Measurements from ENCODE around the gene NOS1.
"Not testable (repeated sequence)": the region's sequence is repeated elsewhere in the genome, so short reads cannot be mapped to it uniquely, and the experiment has no call there.

The NOS1 gene

DNA sequence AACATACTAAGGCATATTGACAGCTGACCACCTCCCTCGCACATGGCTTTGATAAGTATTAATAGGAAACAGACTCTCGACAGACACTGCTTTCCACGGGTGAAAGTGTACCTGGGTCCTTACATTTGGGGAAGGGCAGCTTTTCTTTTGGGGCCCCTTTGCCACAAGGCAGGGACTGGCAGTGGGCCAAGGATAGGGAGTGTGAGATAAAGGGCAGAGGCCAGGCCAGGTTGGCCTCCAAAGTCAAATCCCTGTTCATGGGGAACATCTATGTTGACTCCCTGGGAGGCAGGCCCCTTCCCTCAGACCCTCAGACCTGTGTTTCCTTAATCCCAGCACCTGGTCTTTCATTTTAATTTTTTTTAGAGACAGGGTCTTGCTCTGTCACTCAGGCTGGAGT lies 151.8 kb downstream of the NOS1 start:
- no peak for DNase-seq (ENCODE audit: low read depth, low spot score)

DNA sequence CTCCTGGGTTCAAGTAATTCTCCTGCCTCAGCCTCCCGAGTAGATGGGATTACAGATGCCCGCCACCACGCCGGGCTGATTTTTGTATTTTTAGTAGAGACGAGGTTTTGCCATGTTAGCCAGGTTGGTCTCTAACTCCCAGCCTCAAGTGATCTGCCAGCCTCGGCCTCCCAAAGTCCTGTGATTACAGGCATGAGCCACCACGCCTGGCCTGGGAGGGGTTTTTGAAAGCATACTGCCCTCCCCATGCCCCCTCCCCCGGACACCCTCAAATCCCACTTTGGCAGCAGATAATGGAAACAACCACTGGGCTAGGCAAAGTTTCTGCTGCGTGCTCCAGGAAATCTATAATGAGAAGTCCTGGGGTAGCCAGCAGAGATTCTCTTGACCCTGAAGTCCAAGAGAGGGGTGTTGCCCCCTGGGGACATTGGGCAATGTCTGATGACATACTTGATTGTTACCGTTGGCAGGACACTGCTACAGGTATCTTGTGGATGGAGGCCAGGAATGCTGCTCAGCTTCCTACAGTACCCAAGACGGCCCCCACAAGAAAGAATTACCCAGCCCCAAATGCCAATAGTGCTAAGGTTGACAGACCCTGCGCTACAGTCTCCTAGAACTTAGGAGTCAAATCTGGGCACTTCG lies 152.5 kb downstream of the NOS1 start:
- no peak for DNase-seq (ENCODE audit: low read depth, low spot score)

DNA sequence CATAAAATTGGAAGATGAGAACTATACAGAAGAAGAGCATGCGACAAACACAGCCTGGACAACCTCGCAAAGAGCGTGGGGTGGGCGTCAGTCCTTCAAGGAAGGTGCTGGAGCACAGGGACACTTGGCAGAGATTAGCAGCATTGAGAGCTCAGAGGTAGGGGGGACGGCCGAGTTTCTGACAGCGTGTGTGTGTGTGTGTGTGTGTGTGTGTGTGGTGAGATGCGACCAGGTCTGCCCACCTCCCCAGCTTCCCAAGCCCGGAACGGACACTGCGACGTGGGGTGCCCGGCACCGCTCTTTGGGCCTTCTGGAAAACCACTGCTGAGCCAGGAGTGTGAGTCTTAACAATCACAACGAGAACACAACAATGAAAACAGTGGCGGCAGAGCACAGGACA lies 153.2 kb downstream of the NOS1 start:
- no peak for DNase-seq (ENCODE audit: low read depth, low spot score)

DNA sequence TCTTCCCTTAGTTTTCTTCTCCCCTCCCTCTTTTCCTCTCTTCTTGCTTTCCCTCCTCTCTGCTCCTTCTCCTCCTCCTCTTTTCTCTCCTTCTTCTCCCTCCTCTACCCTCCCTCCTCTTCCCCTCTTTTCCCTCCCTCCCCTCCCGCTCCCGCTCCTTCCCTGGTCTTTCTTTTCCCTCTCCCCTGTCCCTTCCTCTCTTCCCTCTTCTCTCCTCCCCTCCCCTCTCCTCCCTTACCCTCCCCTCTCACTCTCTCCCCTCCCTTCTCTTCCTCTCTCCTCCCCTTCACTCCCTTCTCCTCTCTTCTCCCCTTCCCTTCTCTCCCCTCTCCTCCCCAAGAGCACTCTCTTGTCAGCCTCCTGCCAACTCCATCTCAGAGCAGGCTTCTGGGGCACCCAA lies 153.8 kb downstream of the NOS1 start:
- DNase-seq (ENCODE audit: low read depth, low spot score): no peak

DNA sequence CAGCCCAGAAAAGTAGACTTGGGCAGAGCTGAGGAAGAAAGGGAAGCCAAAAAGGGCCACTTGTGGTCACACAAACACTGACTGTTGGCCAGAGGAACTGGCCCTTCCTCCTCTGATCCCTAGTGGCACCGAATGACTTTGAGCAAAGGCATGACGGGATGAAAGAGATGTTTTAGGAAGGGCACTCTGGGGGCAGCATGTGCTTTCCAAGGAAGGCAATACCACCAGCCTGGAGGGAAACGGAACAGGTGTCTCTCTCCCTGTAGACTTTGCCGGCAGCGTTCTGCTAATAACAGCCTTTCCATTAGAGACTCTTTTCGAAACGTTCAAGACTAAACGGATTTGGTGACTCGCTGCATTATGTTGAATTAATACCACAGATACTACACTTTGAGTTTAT lies 158.9 kb downstream of the NOS1 start:
- DNase-seq (ENCODE audit: low read depth, low spot score): no peak

DNA sequence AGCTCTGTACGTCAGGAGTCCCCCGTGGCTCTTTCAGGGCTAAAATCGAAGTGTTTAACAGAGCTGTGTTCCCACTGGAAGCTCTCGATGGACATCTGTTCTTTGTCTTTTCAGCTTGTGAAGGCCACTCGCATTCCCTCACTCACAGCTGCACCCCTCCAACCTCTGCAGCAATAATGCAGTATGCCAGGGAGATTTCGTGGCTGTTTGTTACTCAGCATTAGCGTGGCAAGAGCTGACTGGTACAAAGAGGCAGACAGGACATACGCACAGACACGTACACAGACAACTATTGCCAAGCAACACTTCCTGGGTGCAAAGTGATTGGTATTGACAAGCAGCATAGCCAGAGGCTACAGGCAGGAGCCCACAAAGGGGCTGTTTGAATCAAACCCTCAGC lies 159.4 kb downstream of the NOS1 start:
- no peak for DNase-seq (ENCODE audit: low read depth, low spot score)

DNA sequence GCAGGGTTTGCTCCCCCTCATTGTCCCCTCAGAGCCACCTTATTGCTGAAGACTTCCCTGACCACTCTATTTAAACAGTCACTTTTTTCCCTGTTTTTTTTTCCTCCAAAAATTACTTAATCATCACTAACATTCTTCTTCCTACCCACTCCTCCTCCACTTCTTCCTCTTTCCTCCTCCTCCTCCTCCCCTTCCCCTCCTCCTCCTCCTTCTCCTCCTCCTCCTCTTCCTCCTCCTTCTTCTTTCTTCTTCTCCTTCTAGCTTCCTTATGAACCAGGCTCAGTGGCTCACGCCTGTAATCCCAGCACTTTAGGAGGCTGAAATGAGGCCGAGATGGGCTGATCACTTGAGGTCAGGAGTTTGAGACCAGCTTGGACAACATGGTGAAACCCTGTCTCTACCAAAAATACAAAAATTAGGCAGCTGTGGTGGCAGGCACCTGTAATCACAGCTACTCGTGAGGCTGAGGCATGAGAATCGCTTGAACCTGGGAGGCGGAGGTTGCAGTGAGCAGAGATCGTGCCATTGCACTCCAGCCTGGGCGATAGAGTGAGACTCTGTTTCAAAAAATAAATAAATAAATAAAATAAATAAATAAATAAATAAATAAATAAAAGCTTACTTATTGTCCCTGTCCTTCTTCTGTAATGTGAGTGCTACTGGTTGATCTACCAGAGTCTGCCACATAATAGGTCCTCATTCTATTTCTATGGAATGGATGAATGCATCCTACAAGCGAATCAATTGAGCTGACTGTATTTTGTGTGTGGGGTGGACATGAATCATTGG lies 161.3 kb downstream of the NOS1 start:
- DNase-seq (ENCODE audit: low read depth, low spot score): not testable (repeated sequence)

DNA sequence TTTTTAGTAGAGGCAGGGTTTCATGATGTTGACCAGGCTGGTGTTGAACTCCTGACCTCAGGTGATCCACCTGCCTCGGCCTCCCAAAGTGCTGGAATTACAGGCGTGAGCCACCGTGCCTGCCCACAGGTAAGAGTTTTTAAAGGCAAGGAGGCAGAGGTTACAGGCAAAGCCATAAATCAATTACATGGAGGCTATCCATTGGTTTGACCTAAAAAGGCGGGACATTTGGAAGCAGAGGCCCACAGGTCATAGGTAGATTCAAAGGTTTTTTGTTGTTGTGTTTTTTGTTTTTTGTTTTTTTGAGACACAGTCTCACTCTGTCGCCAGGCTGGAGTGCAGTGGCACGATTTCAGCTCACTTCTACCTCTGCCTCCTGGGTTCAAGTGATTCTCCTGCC lies 165.1 kb downstream of the NOS1 start:
- not testable (repeated sequence) for DNase-seq (ENCODE audit: low read depth, low spot score)

DNA sequence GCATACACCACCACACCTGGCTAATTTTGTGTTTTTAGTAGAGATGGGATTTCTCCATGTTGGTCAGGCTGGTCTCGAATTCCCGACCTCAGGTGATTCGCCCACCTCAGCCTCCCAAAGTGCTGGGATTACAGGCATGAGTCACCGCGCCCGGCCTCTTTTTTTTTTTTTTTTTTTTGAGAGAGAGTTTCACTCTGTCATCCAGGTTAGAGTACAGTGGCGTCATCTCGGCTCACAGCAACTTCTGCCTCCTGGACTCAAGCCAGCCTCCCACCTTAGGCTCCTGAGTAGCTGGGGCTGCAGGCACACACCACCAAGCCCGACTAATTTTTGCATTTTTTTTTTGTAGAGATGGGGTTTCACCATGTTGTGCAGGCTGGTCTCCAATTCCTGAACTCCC lies 166.4 kb downstream of the NOS1 start:
- not testable (repeated sequence) for DNase-seq (ENCODE audit: low read depth, low spot score)

DNA sequence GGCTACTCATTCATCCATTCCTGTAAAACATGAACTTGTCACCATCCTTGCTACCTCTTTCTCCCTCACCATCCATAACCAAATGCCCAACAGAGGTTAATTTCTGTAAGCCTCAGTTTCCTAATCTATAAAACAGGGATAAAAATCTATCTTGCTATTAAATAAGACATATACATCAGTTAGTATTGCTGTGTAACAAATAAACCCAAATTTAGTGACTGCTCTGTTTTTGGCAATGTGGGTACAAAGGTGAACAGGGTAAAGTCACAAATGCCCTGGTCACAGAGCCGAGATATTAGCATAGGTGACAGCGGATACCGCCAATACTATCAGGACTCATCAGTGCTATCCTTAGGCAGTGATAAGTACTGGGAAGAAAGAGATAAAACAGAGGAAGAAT lies 167.5 kb downstream of the NOS1 start:
- DNase-seq (ENCODE audit: low read depth, low spot score): no peak

DNA sequence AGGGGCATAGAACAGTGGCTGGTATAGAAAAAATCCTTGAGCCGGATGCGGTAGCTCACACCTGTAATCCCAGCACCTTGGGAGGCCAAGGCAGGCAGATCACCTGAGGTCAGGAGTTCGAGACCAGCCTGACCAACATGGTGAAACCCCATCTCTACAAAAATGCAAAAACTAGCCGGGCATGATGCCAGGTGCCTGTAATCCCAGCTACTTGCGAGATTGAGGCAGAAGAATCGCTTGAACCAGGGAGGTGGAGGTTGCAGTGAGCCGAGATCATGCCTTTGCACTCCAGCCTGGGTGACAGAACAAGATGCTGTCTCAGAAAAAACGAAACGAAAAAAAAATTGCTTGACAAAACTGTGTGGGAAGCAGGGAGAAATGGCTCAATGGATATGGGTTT lies 168.8 kb downstream of the NOS1 start:
- not testable (repeated sequence) for DNase-seq (ENCODE audit: low read depth, low spot score)

DNA sequence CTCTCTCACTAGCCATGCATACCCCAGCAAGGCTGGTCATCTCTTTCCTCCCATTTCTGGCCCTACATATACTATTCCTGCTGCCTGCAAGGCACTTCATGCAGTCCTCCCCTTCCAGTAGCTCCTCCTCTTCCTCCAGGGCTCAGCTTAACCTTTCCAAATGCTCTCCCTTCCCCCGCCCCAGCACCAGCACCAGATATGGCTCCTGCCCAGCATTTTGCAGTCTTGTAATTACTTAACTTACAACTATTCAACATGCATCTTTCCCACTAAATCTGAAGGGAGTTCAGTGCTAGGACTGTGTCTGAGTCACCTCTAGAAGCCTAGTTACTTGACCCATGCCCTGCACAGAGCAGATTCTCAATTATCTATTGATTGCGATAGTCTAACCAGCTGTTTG lies 169.4 kb downstream of the NOS1 start:
- DNase-seq (ENCODE audit: low read depth, low spot score): no peak

DNA sequence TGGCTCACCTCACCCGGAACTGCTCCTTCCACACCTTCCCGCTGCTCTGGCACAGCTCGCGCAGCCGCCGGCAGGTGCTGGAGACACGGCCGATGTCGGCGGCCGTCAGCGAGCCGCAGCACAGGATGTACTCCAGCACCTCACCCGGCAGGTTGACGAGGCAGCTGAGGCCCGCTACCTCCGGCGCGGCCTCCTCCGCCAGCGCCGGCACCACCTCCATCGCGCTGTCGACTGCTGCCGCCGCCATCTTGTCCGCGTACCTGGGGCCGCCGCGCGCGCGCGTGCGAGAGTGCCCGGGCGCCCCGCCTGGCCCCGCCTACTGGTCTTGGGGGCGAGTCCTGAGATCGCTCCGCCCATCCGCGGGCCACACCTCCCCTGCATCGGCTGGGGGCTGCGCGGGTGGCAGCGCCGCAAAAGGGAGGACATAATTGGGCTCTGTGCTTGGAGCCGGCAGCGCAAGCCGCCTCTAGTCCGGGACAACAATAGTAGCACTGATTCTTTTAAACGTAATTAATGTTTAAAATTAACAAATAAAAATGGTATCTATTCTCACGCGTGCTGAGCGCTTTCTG lies 171.1 kb downstream of the NOS1 start, which contains the start of gene FBXO21:
Gene FBXO21, minus strand, starts transcription at position 261 of the 572 bp plus-strand sequence. Its CDS starts 14 bp downstream, at position 247.
- peak; percentile 50 for DNase-seq (ENCODE audit: low read depth, low spot score)

DNA sequence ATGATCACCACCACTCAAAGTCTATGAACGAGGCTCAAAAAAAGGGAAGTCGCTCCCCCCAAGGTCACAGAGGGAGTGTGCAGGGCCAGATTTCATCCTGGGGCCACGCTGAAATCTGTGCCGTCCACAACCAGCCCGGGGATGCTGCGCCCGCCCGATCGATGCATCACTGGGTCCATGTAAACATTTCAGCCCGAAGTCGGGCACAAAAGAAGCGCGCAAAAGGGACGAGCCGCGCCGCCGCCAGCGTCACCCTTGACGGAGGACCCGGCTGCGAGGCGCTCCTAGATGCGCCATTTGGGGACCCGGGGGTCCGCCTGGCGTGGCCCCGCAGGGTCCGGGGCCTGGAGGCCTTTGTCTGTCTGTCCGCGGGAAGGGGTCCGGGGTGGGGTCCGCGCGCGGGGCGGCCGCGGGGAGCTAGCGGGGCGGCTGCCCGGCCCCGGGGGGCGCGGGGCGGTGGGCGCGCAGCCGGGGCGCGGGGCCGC lies 171.7 kb downstream of the NOS1 start:
- DNase-seq (ENCODE audit: low read depth, low spot score): no peak

DNA sequence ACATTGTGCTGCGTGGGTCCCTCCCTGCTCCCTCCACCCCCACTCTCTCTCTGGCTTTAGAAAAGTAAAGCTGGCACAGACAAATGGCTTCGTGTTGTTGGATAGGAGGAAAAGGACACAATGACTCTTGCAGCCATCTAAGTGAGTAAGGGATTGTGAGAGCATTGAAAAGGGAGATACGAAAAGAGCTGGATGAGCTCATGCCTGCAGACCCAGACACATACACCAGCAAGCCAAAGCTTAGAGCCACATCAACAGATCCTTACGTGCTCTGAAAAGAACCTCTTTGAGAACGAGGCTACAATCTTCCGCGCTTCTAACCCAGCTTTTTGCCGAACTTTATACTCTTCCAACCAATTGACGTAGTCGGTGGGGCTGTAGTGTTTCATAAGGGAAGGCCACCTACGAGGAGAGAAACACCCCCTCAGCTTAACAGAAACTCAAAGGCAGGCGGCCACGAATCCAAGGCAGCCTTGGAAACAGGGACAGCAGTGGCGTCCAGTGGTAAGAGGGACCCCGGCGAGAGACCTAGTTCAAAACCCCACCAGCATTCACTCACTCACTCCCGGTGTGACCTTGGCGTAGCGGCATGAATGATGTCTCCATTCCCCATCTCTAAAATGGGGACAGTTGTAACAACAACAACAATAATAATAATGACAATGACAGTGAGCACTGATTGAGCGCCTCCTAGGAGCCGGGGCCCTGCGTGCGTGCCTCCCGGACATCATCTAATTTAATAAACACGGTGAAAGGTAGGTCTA lies 172.3 kb downstream of the NOS1 start:
- DNase-seq (ENCODE audit: low read depth, low spot score): no peak

DNA sequence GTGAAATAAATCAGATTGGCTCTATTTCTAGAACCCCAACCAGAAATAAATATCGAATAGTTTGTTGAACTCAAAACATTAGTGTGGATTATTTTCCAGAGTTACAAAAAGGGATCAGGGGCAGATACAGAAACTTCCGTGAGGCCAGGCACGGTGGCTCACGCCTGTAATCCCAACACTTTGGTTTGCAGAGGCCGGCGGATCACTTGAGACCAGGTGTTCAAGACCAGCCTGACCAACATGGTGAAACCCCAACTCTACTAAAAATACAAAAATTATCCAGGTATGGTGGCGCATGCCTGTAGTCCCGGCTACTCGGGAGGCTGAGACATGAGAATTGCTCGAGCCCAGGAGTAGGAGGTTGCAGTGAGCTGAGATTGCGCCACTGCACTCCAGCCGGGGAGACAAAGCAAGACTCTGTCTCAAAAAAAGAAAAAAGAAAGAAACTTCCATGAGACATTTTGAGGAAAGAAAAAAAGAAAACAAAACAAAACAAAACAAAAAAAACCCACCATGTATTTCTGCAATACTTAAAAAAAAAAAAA lies 173.2 kb downstream of the NOS1 start:
- DNase-seq (ENCODE audit: low read depth, low spot score): no peak

DNA sequence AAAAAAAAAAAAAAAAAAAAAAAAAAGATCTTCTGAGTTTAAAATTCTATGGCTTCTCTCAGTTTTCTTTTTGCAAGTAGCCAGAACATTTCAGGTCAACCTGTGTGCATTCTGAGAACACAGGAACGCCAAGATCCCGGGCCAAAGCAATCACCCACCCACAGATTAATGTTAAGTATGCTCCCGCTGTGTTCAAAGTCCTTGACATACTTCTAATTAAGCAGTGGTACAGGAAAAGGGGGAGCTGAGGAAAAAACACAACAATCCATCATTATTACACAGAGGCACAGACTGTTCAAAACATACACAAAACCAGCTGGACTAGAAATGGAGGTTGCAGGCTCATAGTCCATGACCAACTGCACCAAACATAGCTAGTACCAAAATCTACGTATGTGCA lies 174.0 kb downstream of the NOS1 start:
- DNase-seq (ENCODE audit: low read depth, low spot score): no peak

DNA sequence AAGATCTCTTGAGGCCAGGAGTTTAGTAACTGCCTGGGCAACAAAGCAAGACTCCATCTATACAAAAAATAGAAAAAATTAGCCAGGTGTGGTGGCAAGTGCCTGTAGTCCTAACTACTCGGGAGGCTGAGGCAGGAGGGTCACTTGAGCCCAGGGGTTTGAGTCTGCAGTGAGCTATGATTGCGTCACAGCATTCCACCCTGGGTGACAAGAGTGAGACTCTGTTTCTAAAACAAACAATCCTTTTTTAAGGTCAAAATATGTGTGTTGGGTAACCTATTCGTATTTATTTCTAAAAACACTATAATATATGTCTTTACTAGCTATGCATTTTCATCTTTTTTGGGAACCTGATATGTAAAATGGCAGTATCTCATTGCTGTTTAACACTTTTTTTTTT lies 178.6 kb downstream of the NOS1 start:
- DNase-seq (ENCODE audit: low read depth, low spot score): no peak

DNA sequence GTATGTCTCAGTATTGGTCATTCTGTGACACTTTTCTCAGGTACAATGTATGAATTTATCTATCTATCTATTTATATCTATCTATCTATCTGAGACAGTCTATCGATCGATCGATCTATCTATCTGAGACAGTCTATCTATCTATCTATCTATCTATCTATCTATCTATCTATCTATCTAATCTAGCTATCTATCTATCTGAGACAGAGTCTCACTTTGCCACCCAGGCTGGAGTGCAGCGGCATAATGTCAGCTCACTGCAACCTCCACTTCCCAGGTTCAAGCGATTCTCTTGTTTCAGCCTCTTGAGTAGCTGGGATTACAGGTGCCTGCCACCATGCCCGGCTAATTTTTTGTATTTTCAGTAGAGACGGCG lies 180.0 kb downstream of the NOS1 start:
- DNase-seq (ENCODE audit: low read depth, low spot score): not testable (repeated sequence)

DNA sequence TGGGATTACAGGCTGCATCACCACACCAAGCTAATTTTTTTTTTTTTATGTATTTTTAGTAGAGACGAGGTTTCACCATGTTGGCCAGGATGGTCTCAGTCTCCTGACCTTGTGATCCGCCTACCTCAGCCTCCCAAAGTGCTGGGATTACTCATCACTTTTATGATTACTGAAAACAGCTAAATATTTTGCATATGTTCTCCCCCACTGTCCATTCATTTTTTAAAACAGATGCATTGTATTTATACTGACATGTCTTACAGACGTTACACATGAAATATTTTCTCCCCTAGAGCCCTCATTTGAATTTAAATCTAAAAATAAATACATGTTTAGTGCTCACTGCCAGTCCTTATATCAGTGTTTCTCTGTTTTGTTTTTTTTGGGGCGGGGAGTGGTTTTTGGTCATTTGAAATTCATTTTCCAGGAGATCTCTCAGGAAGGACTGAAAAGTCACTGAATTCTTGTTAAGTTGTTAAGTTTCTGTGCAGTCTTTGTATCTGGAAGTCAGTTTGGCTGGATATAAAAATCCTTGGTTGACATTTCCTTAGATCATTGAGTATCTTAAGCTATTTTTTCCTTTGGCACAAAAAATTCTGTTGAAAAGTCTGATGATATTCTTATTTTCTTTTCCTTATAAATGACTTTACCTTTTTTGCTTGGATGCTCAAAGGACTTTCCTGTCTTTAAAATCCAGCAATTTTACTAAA lies 180.5 kb downstream of the NOS1 start:
- DNase-seq (ENCODE audit: low read depth, low spot score): no peak

DNA sequence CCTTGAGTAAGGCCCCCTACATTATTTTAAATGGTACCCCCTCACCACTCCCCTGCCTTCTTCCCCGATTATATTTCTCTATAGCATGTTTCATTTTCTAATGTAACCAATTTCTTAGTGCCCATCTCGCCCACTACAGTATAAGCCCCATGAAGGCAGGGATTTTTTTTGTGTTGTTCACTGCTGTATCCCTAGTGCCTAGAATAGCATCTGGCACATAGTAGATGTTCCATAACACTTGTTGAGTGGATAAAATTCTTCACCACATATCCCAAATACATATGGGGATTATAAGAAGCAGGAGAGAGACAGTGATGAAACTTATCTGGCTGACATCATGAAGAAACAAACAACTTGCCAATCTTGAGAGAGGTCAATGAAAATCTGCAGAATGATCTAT lies 182.7 kb downstream of the NOS1 start:
- DNase-seq (ENCODE audit: low read depth, low spot score): no peak

Data from smooth muscle cell of the brain vasculature (primary cell).